ENCODE measurements around the gene MTG1.

MTG1 gene, protein sequence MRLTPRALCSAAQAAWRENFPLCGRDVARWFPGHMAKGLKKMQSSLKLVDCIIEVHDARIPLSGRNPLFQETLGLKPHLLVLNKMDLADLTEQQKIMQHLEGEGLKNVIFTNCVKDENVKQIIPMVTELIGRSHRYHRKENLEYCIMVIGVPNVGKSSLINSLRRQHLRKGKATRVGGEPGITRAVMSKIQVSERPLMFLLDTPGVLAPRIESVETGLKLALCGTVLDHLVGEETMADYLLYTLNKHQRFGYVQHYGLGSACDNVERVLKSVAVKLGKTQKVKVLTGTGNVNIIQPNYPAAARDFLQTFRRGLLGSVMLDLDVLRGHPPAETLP

DNA sequence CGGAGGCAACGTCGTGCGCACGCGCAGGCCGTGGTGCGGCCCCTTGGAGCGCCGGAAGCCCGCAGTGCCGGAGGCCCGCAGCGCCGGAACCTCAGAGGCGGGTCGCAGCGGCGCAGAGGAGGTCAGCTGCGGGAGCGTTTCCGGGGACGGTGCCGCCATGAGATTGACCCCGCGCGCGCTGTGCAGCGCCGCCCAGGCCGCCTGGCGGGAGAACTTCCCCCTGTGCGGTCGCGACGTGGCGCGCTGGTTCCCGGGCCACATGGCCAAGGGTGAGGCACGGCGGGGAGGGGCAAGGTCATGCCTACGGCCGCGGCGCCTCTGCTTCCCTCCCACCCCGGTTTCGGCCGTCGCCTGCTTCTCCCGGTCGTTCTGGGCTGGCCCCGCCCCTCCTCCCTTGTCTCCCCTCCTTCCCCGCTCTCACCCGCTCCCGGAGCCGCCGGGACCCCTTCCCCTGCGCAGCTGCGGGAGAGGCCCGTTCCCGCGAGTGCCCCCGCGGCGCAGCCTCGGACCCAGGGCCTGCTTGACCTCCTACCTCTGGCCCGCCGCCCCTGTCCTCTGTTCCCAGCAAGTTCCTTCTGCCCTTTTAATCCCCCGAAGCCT, at the start of gene MTG1:
Gene MTG1 (plus strand): TSS at position 94 of the 600 bp plus-strand sequence. CDS start 64 bp downstream, at position 158.
- no peak for FAIRE-seq

DNA sequence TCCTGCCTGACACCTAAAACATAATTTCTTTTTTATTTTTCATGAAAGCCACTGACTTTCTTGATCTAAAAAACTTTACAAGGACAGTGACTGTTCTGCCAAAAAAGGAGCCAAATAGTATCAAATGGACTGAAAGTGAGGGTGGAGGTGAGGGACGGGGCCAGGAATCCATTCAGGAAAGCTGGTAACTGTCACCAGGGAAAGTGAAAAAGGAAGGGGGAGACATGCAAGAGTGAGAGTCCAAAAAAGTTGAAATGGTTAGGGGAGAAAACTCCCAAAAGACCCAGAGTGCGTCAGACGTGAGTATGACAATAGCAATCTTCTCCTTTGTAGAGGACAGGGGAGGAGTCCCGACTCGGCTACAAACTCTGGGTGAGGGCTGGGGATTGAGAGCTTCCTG, 49.7 kb upstream of the MTG1 start:
- no peak for FAIRE-seq

DNA sequence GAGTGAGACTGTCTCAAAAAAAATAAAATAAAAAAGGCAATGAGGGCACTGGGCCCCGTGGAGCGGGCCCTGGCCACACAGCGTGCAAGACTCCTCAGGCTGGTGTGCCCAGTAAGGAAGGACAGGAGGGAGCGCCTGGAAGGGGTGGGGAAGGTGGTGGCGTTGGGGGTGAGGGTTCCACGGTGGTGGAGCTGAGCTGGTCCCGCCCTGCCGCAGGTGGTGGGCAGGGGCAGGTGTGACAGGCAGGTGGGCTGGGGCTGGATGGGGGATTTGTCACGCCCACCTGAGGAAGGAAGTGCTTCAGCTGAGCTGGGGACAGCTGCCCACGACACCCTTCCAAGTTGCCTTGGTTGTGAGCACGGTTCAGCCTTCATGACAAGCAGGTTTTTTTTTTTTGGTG, 47.5 kb upstream of the MTG1 start:
- no peak for FAIRE-seq

DNA sequence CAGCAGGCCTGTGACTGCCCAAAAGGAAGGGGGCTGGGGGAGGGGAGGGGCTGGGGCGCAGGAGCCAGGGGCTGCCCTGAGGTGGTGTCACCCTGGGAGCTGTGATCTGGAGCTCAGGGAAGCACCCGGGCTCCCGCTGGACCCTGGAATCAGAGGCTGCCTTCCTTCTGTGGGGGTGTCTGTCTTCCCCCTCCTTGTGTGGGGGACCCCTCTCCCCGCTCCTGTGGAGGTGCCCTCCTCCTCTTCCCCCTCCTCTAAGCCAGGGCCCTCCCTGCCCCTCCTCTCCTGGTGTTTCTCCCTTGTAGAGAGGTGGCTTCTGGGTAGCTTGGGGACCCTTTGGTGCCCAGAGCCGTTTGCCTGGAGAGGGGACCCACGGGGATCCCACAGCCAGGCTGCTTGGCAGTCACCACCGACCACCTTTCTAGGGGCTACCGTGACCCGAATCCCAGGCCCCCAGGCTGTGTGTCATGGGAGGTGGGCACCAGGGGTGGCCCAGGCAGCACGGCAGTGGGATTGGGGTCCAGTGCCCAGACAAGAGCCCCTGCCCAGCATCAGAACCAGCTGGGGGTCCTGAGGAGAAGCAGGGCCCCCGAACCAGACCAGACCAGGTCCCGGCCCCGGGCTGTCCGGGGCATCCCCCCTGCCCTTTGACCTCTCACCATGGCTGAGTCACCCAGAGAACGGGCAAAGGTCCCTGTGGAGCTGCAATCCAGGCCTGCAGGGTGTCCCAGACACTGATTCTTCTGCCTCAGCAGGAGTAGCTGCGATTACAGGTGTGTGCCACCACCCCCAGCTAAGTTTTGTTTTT, 46.0 kb upstream of the MTG1 start:
- FAIRE-seq: no peak

DNA sequence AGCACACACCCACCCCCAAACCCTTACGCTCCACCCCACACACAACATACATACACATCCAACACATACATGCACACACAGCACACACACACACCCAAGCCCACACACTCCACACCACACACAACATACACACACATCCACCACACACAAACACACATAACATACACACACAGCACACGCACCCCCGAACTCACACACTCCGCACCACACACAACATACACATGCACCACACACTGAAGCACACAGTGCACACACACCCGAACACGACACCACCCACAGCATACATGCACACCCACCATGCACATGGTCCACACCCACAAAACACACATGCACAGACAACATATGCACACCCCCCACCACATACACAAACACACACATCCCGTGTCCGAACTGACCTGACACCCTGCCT, 44.8 kb upstream of the MTG1 start:
- no peak for FAIRE-seq

DNA sequence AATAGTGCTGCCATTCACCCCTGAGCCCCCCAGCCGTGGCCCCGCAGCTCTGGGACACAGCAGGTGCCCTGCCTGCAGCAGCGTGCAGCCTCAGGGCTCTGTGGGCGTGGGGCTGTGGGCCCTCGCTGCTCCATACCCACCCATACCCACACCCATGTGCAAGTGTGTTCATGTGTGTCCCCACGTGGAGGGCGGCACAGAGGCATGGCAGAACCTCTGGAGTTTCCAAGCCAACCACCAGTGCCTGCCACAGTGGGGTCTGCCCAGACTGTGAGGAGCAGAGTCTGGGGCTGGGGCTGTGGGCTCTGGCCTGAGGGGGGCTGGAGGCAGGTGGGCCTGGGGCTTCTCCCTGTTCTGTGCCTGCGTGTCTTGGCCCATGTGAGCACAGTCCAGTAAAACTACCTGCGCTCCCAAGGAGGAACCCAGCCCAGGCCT, 44.4 kb upstream of the MTG1 start:
- FAIRE-seq: no peak

DNA sequence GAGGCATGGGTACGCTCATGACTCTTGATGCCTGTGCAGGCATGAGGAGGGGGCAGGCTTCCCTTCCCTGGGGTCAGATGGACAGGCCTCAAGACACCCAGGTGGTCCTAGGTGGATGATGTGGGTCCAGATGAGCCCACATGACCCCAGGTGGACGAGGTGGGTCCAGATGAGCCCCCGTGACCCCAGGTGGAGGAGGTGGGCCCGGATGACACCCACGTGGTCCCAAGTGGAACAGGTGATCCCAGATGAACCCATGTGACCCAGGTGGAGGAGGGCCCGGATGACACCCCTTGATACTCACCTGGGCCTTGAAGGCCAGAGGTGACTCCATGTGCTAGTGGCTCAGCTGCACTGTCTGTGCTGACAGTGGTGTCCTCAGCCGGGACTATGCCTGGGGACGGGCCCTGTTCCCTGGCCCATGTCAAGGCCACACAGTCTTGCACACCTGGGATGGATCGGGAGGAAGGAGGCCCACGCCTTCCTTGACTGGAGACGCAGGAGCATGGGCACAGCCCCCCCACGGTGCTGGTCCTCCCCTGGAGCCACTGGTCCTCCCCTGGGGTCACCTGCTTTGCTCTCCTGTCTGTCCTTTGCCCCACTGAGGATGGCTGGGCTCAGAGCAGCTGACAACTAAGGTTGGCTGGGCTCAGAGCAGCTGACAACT, 43.5 kb upstream of the MTG1 start:
- no peak for FAIRE-seq

DNA sequence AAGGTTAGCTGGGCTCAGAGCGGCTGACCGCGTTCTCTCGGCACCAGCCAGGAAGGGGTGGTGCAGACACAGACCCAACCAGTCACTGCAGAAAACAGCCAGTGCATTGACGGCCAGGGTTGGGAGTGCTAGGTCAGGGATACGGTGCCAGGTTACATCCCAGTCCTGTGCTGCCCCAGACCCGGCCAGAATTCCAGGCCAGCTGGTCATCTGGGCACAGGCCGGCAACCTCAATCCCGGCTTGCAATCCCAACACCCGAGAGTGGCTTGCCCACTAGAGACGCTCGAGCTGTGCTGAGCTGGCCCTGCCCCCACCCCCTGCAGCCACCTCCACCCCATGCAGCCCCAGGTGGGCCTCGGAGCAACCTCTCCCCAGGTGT, 43.0 kb upstream of the MTG1 start:
- FAIRE-seq: no peak

DNA sequence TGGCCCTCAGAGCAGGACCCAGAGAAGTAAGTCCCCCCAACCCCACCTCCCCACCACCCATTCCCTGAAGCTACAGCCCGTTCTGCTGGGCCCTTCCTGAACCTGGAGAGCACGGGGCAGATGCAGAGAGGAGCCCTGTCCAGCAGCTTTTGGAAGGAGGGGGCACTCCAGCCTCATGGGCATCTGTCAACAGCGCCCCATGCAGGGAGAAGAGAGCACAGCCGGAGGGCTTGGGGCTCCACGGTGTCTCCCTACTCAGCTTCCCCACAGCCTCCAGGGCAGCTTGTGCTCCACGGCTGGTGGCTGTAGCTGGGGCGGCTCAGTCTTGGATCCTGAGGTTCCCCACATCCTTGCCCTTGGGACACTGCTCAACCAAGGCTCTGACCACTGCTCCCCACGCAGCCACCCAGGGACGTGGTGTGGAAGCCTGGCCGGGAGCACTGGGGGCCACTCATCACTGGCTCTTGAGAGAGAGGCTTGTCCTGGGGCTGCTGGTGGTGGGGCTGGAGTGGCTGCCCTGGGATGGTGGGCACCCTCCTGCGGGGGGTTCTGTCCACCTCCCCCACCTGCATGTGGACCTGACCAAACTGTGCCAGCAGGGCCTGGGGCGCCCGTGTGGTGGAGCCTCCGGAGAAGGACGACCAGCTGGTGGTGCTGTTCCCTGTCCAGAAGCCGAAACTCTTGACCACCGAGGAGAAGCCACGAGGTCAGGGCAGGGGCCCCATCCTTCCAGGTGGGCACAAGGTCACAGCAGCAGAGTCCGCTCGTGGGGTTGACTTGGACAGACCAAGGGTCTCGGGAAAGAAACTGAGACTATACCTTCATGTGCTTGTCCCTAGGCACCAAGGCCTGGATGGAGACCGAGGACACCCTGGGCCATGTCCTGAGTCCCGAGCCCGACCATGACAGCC, 42.3 kb upstream of the MTG1 start:
- FAIRE-seq: no peak

DNA sequence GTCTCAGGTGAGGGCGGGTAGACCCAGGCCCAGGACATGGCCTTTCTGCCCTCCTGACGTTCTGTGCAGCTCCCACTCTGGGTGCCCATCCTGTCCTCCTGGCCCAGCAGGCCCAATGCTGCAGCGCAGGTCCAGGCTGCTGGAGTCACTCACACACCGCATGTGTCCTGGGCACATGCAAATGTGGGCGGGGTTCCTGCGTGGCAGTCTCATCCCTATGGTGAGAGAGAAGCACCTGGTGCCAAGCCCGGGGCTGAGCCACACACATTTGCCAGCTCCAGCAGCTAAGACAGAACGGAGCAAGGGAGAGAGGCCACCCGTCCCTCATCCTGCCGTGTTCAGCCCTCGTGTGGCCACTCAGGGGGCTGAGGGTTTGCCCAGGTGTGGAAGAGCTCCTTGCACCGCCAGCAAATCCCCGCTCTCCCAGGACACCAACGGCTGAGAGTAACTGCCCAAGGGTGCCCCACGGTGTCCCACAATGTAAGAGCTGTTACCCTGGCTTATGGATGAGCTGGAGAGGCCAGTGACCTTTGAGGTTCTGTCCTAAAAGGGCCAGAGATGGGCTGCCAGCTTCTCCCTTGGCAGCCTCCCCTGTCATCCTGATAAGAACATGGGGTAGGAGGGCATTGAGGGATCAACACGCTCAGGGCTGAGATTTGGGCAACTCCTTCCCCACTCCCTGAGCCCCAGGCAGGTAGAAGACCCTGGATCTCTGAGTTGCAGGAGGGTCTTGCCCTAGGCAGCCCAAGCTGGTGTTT, 40.6 kb upstream of the MTG1 start:
- FAIRE-seq: no peak

DNA sequence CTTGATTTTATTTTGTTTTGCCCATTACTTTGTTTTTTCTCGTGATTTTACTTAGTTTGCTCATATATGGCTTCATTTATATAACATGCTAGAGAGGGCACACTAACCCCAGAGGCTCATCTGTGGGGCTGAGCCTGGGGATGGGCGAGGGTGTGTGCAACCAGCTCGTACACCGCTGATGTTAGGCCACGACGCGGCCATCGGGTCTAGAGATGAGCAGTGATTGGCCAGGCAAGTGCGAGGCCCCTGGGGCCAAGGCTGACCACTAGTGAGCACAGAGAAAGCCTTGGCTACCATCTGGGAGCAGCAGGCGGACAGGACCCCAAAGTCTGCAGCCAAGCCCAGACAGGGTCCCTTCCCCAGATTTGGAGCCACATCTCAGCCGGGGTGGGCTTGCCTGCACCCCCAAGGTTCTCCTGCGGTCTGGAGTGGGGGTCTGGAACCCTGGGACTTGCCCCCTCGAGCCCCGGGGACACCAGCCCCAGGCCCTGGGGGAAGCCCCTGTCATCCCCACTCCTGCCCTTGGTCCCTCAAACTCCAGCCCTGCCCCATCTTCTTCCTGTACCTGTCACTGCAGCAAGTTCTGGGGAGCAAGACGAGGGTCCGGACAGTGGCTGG, 39.9 kb upstream of the MTG1 start:
- no peak for FAIRE-seq

DNA sequence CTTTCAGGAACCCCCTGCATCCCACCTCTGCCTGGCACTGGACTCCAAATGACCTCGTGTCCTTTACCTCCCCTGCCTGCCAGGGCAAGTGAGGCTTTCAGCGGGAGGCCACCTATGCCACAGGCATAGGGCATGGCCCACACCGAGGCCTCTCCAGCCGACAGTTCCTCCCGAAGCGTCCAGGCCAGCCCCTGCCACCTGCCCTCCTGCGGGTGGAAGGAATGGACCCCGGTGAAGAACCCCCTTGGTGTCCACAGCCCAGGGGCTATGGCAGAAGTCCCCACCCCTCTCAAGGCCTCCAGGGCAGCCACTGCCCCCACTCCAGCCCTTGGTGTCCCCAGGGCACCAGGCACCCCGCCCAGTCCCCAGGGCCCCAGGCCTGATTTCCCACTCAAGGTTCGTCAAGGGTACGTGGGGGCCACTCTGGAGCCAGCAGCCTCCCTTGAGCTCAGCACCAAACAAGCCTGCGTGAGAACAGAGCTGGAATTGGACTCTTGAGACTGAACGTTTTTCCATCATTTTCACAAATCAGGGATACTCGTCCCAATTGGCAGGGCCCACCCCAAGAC, 39.2 kb upstream of the MTG1 start:
- FAIRE-seq: no peak

DNA sequence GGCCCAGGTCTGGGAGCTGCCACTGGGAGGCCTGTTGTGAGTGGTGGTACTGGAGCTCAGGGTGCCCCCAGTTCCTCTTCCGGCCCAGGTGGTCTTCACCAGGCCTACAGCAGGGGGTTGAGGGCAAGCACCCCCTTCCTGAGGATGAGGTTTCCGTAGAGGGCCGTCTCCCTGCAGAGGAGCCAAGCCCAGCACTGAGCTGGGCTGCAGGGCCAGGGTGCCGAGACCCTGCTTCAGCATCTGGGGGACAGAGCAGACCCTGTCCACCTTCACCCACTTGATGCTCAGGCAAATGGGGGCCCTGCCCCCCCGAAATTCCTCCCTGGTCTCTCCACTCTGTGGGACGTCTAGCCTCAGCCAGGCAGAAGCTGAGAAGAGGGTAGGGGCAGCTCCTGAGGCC, 38.7 kb upstream of the MTG1 start:
- no peak for FAIRE-seq

DNA sequence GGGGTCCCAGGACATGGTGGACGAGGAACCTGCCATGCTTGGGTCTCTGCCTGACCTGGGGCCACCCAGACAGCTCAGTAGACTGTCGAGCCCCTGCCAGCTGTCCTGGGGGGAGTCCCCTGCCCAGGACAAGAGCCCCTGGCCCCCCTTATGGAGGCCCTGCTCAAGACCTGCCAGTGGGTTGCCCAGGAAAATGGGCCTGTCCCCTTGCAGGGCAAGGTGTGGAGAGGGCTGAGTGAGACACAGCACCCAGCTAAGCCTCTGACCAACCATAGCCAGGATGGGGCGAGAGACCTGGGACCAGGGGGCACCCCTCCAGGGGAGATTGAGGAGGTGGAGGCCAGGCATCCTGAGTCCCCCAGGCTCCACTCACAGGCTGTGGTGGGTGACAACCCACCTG, 38.0 kb upstream of the MTG1 start:
- no peak for FAIRE-seq

DNA sequence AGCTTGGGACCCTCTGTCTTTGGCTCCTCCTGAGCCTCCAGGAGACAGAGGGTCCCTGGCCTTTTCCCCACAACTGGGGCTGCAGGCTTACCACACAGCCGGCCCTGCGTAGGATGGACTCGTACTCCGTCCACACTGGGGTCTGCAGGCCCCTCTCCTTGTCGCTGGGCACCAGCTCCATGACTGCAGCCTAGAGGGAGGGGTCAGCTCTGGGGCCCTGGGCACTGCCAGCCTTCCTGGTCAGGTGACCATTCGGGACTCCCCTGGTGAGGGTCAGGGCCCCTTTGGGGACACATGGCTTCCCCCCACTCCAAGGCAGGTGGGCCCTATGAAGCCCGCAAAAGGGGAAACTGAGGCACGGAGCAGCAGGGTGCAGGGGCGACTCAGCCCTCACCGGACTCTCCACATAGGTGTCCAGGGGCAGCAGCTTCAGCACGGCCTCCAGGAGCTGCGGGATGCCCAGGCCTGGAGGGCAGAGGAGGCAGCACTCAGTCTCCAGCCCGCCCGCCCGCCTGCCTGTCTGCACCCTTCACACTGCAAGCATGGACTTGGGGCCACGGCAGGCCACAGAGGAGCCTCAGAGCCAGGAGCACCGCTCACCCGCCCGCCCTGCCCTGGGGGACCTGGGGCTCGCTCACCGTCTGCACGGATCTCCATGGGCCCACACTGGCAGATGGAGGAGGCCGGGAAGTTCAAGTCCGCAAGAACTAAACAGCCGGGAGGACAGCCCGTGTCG, 37.2 kb upstream of the MTG1 start:
- no peak for FAIRE-seq

DNA sequence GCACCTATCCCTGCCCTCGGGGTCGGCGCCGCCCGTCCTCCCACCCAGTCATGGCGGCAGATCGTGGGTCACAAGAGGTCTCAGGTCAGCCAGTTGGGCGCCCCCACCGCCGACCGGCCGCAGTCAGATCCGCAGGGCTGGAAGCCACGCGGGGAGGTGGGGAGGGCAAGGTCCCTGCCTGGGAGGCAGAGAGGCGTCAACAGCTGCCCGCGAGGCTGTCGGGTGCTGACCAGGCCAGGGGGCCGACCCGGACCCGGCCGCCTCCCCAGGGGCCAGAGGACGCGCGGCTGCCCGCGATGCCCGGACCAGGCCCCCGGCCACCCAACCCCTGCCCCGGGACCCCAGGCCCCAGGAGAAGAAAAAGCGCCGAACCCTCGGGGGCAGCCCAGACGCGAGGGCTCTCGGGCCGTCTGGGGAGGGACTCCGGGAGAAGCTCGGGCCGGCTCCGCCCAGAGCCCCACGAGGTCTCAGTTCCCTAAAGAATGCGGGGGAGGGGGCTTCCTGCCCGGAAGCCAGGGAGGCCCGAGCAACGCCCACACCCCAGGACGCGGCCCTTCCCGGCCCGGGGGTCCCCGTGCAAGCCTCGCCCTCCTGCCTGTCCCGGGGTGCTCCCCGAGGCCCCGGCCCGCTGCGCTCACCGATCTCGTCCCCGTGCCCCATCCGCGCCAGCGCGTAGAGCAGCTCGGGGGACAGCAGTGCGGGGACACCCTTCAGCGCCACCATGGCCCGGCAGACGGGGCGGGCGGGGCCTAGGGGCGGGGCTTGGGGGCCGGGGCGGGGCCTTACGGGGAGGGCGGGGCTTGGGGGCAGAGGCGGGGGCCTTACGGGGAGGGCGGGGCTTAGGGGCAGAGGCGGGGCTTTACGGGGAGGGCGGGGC, 36.4 kb upstream of the MTG1 start, which contains the start of gene FUOM:
Gene FUOM (minus strand): TSS at position 735 of the 877 bp plus-strand sequence. CDS start 12 bp downstream, at position 723.
- no peak for FAIRE-seq

DNA sequence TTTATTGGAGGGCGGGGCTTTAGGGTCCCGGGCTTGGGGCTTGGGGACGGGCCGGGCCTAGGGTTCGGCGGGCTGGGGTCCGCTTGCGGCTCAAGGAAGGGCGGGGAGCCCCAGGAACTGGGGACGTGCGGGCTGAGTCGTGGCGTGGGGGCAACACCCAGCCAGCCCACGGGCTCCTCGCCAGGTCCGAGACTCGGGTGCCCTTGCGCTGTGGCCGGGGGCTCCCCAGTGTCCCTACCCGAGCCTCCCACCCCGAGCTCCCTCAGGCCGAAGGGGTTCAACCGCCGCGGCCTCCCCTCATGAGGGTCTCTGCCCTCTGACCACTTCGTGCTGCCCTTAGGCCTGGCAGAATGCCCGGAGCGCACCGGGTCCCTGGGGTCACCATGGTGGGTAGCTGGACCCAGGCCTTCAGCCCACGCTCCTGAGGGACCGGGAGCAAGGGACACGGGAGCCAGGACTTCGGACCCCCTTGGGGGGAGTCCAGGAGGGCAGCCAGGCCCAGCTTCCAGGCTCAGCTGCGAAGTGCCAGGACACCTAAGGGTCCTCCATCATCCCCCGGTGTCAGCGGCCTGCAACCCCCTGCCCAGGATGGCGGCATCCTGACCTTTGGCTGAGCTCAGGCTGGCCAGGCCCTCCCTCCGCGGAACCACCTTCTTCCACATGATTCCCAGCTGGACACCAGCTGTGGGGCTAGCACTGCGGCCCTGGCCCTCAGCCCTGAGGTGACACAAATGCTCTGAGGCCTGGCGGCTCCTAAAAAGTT, 35.6 kb upstream of the MTG1 start:
- no peak for FAIRE-seq

DNA sequence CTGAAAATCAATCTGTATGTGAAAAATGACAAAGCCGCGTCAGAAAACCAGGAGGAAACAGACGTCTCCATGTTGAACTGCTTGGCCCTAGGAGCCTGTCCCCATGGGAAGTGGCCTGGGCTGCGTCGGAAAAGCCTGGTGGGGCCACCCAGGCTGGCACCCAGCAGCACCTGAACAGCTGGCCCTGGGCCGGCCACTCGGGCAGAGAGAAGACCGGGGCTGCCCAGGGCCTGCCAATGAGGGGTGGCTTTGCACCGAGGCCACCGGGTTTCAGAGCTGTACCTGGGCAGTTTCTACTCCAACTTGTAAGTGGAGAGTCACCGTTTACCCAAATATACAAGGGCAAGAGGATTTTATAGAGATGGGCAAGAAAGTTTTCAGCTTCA, 35.0 kb upstream of the MTG1 start:
- FAIRE-seq: no peak
